ENCODE data around the gene TBC1D25.

Gene TBC1D25

GRCh38 chrX:48611703-48612102 lies 72.2 kb downstream of the TBC1D25 start:
- no peak for DNase-seq
